Sciatic nerve (tissue), 2 donors: Measurements from ENCODE around the gene MAFF. TPM values are rescaled to one million over a fixed set of nuclear protein-coding genes. Genes with fewer than 3 reads are reported as not detected.
A peak's percentile ranks its signal among the peaks of the same experiment; 100 is the strongest.
"Not testable (repeated sequence)": the region's sequence is repeated elsewhere in the genome, so short reads cannot be mapped to it uniquely, and the experiment has no call there.

ENCODE experiments used
- ATAC-seq: fragments of 200-7000 bp; cut with Tn5 transposase; one replicate; pipeline ENCODE4 v1.9.1; 2020; ENCODE audit warnings: mild to moderate bottlenecking, moderate library complexity
- DNase-seq: peaks from one replicate; pipeline ENCODE4 v3.0.0-alpha.2; 2020; ENCODE audit warnings: low spot score
- intact Hi-C: fragments of 100-400 bp; cut with DNase I; formaldehyde crosslinking; loops from one replicate; pipeline ENCODE4 v1.14.2; 2022
- total RNA-seq: library from RNA; stranded (reverse); fragmentation: NEBNext Ultra II Directional; extraction: Animal tissue kit (Norgen Biotek cat#: 25700); gene quantifications from one replicate; pipeline ENCODE4 v1.2.1, GENCODE V29; 2021
- donor health status: DM: no; HTN: no; CAD: no.
- donor health status: DM: no; HTN: no; CAD: no.

MAFF gene
- total RNA-seq, 1 donor from 2014 or later: 67.6 TPM

DNA sequence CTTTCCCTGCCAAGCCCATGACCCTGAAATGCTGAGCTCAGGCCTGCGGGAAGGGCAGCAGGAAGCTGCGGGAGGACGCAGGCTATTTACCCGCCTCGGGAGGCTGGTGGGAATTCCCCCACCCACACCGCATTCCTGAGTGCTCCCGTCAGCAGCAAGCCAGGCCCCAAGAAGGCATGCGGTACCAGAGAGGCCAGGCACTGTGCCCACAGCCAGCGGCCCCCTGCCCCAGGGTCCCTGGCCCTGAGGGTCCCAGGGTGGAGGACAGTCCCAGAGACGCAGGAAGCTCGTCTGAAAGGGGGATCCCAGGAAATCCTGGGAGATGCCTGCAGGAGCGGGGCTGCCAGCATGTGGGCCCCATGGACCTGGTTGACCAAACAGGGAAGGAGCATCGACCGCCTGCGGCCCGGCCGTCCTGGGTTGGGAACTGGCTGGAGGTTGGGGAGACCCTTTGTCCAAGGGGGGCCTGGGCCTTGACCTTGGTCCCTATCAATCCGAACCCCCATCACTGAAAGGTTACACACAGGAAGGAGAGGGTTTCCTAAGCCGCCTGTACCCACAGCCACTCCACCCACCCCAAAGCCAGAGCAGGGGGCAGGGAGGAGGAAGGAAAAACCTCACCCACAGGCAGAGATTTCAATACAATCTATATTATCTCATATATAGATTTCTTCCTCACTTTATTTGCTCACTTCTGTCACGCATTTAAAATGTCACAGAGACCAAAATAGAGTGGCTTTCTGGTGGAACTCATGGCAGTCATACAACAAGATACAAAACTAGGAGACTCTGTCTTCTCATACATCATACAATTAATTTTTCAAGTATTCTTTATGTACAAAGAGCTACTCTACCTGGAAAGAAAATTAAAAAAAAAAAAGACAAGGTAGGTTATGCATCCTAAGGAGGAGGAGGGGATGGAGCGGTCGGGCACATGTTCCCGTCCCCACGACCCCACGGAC is 17.1 kb downstream of the MAFF start:
- DNase-seq: peak; percentile 92
- peak; percentile 83 for ATAC-seq
- intact Hi-C loops: no loop called here

DNA sequence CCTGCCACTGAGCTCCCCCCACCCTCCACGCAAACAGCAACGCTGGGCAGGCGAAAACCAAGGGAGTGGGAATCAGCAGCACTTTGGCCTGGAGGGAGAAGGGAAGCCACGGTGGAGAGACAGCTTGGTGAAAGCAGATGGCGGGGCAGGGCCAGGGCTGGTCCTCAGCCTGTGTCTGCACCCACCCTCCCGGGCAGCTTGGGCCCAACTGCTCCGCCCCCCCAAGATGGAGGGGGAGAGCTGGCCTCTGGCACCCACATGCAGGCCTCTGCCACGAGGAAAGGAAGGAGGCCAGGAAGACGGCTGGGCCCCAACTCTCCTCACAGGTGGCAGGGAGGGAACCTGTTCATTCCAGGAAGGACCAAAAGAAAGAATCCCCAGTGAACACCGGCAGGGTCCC is 17.8 kb downstream of the MAFF start:
- peak; percentile 1 for ATAC-seq
- intact Hi-C loops: no loop called here
- no peak for DNase-seq

DNA sequence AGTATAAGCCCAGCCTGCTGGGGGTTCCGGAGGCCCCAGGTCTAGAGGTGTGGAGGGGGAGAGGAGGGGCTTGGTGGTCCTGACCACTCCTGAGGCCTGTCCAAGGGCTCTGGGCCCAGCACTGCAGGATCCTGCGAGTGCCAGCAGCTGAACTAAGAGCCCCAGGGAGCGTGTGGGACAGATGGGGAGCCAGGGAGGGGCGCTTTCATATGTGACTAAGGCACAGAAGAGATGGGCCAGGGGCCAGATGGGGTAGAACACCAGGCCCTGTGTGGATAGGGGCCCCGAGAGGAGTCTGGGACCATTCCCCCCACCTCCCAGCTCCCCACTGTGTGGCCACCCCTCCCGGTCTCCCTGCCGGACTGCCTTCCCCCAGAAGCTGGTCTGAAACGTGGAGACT is 18.4 kb downstream of the MAFF start:
- intact Hi-C loops: no loop called here
- DNase-seq: no peak
- ATAC-seq: no peak

GRCh38 chr22:38220653-38221386 is 19.0 kb downstream of the MAFF start:
- no peak for ATAC-seq
- peak; percentile 60 for DNase-seq
- intact Hi-C loops: no loop called here

DNA sequence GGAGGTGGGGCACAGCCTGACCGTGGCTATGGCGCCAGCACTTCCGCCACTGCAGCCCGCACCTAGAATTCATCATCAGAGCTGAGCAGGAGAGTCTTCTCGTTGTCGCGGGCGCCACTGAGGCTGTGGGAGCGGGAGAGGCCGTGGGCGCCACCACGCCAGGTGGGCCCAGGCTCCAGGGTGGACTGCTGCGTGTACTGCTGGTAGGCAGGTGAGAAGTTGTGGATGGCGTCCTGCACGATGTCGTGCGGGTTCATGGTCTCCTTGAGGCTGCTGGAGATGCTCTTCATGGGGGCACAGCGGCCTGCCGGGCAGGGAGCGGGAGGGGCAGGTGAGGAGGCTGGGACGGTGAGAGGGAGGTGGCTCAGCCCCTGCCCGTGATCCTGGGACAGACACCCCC is 19.6 kb downstream of the MAFF start:
- no peak for ATAC-seq
- intact Hi-C loops: no loop called here
- peak; percentile 62 for DNase-seq

GRCh38 chr22:38221908-38222796 is 20.4 kb downstream of the MAFF start:
- ATAC-seq (no peak), DNase-seq (peak; percentile 54)
- intact Hi-C loops: no loop called here

- intact Hi-C loops: no loop called here
- ATAC-seq (no peak), DNase-seq (no peak)
Measured at GRCh38 chr22:38222797-38223119, 21.0 kb downstream of the MAFF start.

- intact Hi-C loops: no loop called here
- ATAC-seq (no peak), DNase-seq (no peak)
Measured at GRCh38 chr22:38223289-38223960, 21.6 kb downstream of the MAFF start.

GRCh38 chr22:38226853-38227649 is 25.3 kb downstream of the MAFF start:
- intact Hi-C loops: no loop called here
- ATAC-seq: no peak

DNA sequence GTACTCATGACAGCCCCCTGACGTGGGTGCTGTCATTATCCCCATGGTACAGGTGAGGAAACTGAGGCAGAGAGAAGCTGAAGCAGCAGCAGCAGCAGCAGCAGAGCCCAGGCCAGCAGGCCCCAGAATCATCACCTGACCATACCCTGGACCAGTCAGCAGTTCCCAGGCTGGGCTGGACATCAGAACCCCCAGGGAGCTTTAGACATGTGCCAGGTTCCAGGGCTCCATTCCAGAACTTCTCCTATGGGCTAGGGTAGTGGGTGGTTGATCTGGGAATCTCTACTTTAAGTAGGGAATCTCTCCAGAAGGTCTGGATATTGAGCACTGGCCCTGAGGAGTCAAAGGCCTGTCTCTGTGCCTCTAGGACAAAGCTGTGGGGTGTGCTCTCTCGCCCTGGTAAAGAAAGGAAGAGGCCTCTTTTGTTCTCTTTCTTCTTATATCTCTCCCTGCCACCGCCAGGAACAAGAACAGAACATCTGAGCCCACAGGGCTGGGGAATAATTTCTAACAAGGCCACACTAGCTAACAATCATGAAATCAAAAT is 26.6 kb downstream of the MAFF start:
- ATAC-seq: peak; percentile 37
- intact Hi-C loops: no loop called here
- no peak for DNase-seq

More at GRCh38 chr22:38226853-38227649, 25.3 kb downstream of the MAFF start:
- no peak for DNase-seq

DNA sequence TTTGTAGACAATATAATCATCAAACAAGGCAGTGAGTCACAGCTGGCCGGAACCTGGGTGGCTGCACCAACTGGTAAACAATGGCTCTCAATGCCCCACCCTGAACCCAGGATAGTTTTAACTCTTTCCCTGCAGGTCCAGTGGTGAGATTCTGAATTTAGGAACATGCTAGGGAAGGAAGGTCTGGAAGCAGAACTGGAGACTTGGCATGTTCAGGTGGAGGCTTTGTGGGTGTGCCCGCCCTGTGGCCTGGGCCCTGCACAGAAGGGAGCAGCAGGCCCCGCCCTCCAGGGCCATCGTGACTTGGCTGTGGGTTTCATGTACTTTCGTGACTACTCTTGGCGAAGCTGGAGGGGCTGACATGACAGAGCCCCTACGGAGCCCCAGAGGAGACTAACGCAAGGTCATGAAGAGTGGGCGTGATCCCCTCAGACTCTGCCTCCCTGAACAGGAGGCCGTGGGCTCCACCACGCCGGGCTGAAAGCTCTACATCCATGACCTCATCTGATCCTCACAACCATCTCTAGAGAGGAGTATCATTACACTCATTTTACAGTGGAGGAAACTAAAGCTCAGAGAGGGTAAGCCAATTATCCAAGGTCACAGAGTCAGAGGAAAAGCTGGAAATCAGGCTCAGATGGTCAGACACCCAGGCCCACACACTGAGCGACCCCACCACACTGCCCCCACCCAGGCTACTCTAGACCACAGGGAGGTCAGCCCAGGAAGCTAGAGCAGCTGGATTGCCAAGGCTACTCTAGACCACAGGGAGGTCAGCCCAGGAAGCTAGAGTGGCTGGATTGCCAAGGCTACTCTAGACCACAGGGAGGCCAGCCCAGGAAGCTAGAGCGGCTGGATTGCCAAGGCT is 27.3 kb downstream of the MAFF start:
- DNase-seq: no peak
- peak; percentile 57 for ATAC-seq
- intact Hi-C loops: no loop called here

DNA sequence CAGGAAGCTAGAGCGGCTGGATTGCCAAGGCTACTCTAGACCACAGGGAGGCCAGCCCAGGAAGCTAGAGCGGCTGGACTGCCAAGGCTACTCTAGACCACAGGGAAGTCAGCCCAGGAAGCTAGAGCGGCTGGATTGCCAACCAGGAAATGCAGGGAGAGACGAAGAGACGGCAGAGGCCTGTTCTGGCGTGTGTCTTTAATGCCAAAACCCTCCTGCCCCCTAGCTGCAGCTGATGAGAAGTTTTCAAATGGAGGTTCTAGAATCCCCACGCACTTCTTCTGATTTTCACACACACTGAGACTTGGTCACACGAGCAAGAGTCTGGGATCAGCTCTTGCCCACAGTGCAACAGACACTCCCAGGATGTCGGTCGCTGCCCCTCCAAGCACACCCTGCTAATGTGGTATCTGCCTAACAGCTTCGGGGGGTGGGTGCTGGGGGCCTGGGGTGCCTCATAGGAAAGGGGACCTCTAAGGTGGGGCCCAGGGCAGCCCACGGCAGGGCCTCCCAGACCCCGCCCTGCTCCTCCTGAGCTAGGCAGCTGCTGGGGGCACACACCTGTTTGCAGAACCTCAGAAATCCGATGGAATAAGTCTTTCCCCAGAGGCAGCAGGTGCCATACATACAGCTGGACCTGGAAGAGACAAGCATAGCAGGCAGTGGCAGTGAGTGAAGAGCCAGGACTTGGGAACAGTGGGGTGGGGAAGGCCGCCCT is 28.5 kb downstream of the MAFF start:
- intact Hi-C loops: no loop called here
- DNase-seq (no peak), ATAC-seq (no peak)

DNA sequence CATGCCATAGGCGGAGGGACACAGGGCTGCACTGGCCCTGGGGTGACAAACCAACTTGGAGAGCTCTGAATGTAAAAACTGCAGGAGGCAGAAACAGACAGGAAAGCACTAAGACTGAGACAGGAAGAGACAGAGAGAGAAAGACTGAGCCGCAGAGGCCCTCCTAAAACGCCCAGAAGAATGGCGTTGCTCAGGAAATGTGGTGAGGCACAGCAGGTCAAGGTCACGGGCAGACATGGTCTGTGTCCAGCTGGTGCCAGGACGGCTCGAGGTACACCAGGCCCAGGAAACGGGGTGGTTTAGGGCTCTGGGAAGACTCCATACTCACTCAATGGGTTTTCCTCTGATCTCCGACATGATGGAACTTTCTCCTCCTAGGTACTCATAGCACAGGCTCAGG is 29.1 kb downstream of the MAFF start:
- ATAC-seq (no peak), DNase-seq (no peak)
- intact Hi-C loops: no loop called here

- DNase-seq: no peak
- no peak for ATAC-seq
- intact Hi-C loops: no loop called here
Measured at GRCh38 chr22:38232196-38232595, 30.4 kb downstream of the MAFF start.

- intact Hi-C loops: no loop called here
- ATAC-seq (no peak), DNase-seq (no peak)
Measured at GRCh38 chr22:38233427-38233826, 31.6 kb downstream of the MAFF start.

DNA sequence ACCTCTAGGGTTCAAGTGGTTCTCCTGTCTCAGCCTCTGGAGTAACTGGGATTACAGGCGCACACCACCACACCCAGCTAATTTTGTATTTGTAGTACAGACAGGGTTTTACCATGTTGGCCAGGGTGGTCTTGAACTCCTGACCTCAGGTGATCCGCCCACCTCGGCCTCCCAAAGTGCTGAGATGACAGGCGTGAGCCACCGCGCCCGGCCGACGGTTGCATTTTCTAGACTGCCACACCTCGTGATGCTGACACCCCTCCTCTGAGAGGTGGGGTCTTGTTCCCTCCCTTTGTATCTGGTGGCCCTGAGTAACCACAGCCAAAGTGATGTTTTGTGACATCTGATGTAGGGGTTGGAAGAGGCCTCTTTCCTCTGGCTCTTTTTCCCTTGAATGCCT is 32.1 kb downstream of the MAFF start:
- ATAC-seq, intact Hi-C loops: not testable (repeated sequence)

More for the DNA sequence above, 32.1 kb downstream of the MAFF start:
- not testable (repeated sequence) for DNase-seq
